Upper lobe of left lung (tissue), 4 donors: ENCODE results near the gene EFHD2.

ENCODE experiments used
- CTCF ChIP-seq, 6 experiments: fragments of 450-650 bp in 4 of 6; fragments of 200-600 bp in 2 of 6; sonication (generic) in 2 of 6; IDR thresholded peaks; one replicate each; pipeline ENCODE4 v1.5.1; 2016 to 2019; ENCODE audit warnings: antibody characterized with exemption in 6 of 6
- POLR2A ChIP-seq, 4 donors: fragments of 450-650 bp; IDR thresholded peaks; one replicate each; pipeline ENCODE4 v1.5.1; 2016 to 2017; ENCODE audit warnings: antibody characterized with exemption in 4 of 4, mild to moderate bottlenecking in 2 of 4
- POLR2AphosphoS5 ChIP-seq, 2 donors: sonication (generic); formaldehyde crosslinking; IDR thresholded peaks; one replicate each; pipeline ENCODE4 v1.5.1; 2017; ENCODE audit warnings: antibody characterized with exemption in 2 of 2

GRCh38 chr1:15460708-15461095, 51.0 kb downstream of the EFHD2 start:
- TF ChIP-seq POLR2A (IDR thresholded peaks at IDR 0.05): no peak
- TF ChIP-seq CTCF (IDR thresholded peaks at IDR 0.05): no peak
- TF ChIP-seq POLR2AphosphoS5 (IDR thresholded peaks at IDR 0.05): no peak
